ENCODE measurements around the gene SMPDL3B.

DNA sequence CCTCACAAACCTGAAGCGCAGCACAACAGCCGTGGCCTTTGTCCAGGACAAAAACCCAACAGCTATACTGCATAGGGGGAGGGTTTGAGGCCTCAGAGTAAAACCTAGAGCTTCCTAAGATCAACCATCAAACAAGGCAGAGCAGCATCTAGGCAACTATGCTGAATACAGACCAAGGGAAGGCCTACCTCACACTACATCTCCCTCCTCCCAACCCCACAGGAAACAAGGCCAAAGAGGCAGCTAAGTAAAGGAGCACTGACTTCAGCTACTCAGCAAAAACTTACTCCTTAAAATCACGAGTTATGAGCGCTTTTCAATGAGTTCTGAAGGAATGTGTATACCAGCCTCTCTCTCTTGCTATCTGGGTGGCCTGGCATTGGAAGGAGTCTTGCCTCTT, 37.3 kb downstream of the SMPDL3B start:
- TF ChIP-seq, protein P1, sequence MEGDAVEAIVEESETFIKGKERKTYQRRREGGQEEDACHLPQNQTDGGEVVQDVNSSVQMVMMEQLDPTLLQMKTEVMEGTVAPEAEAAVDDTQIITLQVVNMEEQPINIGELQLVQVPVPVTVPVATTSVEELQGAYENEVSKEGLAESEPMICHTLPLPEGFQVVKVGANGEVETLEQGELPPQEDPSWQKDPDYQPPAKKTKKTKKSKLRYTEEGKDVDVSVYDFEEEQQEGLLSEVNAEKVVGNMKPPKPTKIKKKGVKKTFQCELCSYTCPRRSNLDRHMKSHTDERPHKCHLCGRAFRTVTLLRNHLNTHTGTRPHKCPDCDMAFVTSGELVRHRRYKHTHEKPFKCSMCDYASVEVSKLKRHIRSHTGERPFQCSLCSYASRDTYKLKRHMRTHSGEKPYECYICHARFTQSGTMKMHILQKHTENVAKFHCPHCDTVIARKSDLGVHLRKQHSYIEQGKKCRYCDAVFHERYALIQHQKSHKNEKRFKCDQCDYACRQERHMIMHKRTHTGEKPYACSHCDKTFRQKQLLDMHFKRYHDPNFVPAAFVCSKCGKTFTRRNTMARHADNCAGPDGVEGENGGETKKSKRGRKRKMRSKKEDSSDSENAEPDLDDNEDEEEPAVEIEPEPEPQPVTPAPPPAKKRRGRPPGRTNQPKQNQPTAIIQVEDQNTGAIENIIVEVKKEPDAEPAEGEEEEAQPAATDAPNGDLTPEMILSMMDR (conservative IDR thresholded peaks at IDR 0.05; ENCODE audit: low read length), result no peak
- TF ChIP-seq EZH2phosphoT487 (IDR thresholded peaks at IDR 0.05; ENCODE audit: borderline replicate concordance), result no peak

Data from Loucy (cell line).